OCI-LY1 (cell line): ENCODE data around the gene ALOX5.

ENCODE experiments used
- CTCF ChIP-seq: fragments of 200-600 bp; sonication (generic), shearing (Covaris generic); IDR thresholded peaks from 2 replicates; pipeline ENCODE4 v1.5.1; 2017; ENCODE audit warnings: mild to moderate bottlenecking, antibody characterized with exemption, low read length, moderate library complexity, mixed read lengths
- EZH2 ChIP-seq: fragments of 200-600 bp; sonication (generic), shearing (Covaris generic); IDR thresholded peaks from 2 replicates; pipeline ENCODE4 v1.8.0; 2017; ENCODE audit warnings: borderline replicate concordance, mixed run types, mild to moderate bottlenecking, antibody characterized with exemption, low read length, moderate library complexity, mixed read lengths

- TF ChIP-seq CTCF (no peak), EZH2 (no peak)
These were observed 3.8 kb downstream of the ALOX5 start for GRCh38 chr10:45377858-45378257.
